RPMI7951 (cell line): ENCODE results near the gene MPDU1. TPM values are rescaled to one million over a fixed set of nuclear protein-coding genes. Genes with fewer than 3 reads are reported as not detected.
"Not testable (repeated sequence)": the region's sequence is repeated elsewhere in the genome, so short reads cannot be mapped to it uniquely, and the experiment has no call there.

Experiments used
- DNase-seq: peaks from one replicate; pipeline ENCODE4 v3.0.0-alpha.2; 2012; ENCODE audit warnings: low read depth
- total RNA-seq: library from RNA; depleted of rRNA; stranded (reverse); fragments of >200 nt; shearing (Covaris generic); gene quantifications from 2 replicates; pipeline ENCODE4 v1.2.3, GENCODE V29; 2014; rRNA removed

The MPDU1 gene
- total RNA-seq, 1 experiment from 2014 or later, result 166 TPM

DNA sequence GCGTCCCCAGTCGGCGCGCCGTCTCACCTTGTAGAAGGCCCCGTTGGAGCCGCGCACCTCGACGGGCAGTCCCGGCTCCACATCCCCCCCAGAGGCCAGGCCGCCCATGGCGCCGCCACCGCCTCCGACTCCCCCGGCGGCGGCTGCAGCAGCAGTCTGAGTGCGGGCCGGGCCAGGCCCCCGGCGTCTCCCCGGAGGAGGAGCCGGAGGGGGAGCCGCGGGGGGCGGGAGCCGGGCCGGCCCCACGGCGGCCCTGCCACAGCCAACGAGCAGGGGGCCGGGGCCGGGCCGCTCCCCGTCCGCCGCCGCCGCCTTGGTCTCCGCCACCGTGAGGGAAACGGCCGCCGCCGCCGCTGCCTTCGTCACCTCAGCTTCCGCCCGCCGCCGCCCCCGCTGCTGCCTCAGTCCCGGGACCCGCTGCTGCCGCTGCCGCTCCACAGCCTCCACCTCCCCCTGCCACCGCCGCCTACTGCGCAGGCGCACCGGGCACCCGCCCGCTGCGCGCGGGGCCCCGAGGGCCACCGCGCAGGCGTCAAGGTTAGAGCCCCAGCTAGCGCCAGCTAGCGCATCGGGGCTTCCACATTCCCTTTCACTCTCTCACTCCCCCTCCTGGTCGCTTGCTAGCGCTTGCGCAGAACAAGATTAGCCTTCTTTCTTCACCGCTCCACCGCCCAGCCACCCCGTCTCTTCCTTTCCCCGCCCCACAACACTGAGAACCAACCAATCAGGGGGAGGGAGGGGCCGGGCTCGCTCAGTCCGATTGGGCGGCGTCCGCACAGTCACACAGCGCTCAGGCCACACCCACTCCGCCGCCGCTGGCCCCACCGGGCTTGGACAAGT, 31.0 kb downstream of the MPDU1 start, which contains the start of gene FXR2:
Gene FXR2, minus strand, starts transcription at position 473 of the 840 bp plus-strand sequence. Its CDS starts 365 bp downstream, at position 108.
- peak; percentile 98 for DNase-seq

DNA sequence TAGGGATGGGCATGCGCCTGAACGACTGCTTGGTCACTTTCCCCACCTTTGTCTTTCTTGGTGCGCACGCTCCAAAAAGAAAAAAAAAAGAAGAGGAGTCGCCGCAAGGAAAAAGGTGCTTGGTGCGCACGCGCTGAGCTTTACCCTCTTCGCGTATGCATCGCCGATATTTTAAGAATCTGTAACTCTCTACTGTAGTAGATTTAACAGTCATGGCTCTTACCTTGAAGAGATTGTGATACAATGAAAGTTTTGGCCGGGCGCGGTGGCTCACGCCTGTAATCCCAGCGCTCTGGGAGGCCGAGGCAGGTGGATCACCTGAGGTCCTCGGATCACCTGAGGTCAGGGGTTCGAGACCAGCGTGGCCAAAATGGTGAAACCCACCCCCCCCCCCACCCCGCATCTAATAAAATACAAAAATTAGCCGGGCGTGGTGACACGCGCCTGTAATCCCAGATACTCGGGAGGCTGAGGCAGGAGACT, 31.7 kb downstream of the MPDU1 start:
- DNase-seq, result no peak

DNA sequence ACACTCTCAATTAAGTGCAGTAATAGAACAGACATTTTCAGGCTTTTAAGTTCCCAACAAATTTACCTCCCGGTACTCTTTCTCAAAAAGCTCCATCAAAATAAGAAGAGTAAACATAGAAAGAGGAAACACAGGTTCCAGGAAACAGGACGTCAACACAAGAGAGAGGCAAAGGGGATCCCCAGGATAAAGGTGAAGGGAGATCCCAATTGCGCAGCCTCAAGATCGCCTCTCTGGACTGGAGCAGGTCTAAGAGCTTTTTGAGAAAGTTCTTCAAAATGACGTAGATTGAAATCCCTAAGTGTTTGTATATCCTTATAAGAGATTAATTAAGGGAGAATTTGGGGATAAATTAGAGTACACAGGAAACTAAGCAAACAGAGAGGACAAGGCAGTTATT, 35.0 kb downstream of the MPDU1 start:
- no peak for DNase-seq

DNA sequence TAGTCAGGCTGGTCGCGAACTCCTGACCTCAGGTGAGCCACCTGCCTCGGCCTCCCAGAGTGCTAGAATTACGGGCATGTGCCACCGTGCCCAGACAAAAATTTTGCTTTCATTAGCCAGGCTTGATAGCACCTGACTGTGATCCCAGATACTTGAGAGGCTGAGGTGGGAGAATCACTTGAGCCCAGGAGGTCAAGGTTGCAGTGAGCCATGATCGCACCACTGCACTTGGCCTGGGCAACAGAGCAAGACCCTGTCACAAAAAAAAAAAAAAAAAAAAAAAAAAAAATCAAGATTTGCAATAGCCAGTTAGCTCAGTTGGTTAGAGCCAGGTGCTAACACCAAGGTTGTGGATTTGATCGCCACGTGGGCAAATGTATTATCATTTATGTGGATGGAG, 37.2 kb downstream of the MPDU1 start:
- no peak for DNase-seq

DNA sequence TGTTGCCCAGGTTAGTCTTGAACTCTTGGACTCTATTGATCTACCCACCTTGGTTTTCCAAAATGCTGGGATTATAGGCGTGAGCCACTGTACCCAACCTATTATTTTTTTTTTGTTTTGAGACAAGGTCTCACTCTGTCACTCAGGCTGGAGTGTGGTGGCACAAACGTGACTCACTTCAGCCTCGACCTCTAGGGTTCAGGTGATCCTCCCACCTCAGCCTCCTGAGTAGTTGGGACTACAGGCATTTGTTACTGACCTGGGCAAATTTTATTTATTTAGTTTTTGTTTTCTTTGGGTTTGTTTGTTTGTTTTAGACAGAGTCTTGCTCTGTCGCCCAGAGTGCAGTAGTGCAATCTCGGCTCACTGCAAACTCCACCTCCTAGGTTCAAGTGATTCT, 40.0 kb downstream of the MPDU1 start:
- no peak for DNase-seq

DNA sequence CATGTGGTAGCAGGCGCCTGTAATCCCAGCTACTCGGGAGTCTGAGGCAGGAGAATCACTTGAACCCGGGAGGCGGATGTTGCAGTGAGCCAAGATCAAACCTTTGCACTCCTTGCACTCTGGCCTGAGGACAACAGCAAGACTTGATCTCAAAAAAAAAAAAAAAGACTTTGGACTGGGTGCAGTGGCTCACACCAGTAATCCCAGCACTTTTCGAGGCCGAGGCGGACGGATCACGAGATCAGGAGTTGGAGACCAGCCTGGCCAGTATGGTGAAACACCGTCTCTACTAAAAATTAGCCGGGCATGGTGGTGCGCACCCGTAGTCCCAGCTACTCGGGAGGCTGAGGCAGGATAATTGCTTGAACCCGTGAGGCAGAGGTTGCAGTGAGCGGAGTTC, 42.1 kb downstream of the MPDU1 start:
- not testable (repeated sequence) for DNase-seq

DNA sequence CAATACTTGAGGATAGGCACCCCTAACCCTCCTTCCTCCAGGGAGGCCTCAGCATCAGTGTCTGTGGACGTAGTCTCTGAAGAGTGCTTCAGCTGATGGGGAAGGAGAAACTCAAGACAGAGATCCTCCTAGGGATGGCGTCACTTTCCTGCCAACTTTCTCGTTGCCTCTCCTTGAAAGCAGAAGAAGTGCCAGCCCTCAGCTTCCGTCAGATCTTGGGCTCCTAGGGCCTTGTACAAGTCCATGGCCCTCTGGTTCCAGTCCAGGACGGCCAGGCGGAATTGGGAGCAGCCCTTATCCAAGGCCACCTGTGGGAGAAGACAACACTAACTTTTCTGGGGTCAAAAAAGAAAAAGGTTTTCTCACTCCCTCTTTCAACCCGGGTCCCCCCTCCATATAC, 42.7 kb downstream of the MPDU1 start:
- no peak for DNase-seq

DNA sequence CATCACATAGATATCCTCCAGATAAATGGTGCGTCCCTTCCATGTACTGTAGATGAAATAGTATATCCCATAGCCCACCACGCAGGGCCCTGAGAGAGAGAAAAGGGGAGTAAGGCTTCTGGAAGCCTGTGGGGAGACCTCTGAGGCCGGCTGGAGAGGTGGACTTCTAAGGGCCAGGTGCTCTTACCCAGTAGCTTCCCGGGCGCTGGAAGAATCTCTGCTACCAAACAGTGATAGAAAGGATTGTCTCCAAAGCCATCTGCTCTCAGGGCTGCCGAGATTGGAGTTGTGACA, 43.3 kb downstream of the MPDU1 start:
- no peak for DNase-seq

DNA sequence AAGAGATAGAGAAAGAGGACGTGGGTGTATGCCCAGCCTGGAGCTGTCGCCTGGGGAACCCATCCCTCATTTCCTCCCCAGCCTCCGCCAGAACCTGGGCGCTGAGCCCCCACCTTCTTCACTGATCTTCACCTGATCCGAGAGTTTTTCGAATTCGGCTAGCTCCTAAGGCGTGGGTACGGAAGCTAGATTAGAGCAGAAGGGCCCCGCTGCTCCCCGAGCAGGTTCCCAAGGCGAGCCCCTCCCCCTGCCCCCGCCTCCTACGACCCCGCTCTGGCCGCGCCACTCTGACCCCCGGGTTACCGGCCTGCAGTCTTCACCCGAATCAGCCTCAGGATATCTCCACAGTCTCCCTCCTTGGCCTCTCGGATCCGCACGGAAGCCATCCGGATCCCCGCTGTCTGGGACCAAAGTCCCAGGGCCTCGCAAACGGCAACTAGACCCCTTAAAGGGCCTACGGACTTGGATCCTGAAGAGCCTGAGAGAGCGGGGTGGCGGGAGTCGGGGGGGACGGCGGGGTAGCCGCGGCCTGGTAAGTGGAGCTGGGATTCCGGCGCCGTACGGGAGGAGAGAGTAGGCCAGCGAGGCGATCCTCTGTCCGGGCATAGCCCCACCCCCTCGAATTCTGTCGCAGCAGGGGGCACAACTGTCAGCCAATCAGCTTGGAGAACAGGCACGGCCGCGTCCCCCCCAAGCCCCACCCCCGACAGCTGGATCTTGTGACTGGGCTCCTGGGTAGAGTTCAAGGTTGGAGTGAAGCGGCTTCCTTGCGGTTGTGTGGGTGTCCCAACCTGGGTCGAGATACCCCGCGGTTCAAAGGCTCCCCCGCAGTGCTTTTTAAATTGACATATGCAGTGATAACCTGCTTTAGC, 43.8 kb downstream of the MPDU1 start, which contains the start of gene SAT2:
Gene SAT2, minus strand, starts transcription at position 572 of the 872 bp plus-strand sequence. Its CDS starts 186 bp downstream, at position 386.
- DNase-seq, result peak; percentile 90

DNA sequence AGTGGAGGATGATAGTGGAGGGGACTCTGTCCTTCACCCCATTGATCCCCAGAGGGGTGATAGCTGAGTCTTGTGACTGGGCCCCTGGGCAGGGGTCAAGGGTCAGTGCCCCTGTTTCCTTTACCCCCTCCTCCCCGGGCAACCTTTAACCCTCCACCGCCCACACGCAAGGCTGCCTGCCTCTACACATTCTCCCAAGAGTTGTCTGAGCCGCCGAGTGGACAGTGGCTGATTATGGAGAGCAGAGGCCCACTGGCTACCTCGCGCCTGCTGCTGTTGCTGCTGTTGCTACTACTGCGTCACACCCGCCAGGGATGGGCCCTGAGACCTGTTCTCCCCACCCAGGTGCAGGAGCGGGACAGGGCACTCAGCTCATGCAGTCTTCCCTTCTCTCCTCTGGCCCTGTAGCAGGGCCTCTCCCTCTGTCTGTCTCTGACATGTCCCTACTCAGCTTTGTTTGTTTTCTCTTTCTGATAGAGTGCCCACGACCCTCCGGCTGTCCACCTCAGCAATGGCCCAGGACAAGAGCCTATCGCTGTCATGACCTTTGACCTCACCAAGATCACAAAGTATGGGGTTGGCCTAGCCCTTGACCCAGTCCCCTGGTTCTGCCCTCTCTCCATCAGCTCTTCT, 46.4 kb downstream of the MPDU1 start, which contains the start of gene SHBG:
Gene SHBG, plus strand, starts transcription at position 197 of the 633 bp plus-strand sequence. Its CDS starts 38 bp downstream, at position 235.
- no peak for DNase-seq

DNA sequence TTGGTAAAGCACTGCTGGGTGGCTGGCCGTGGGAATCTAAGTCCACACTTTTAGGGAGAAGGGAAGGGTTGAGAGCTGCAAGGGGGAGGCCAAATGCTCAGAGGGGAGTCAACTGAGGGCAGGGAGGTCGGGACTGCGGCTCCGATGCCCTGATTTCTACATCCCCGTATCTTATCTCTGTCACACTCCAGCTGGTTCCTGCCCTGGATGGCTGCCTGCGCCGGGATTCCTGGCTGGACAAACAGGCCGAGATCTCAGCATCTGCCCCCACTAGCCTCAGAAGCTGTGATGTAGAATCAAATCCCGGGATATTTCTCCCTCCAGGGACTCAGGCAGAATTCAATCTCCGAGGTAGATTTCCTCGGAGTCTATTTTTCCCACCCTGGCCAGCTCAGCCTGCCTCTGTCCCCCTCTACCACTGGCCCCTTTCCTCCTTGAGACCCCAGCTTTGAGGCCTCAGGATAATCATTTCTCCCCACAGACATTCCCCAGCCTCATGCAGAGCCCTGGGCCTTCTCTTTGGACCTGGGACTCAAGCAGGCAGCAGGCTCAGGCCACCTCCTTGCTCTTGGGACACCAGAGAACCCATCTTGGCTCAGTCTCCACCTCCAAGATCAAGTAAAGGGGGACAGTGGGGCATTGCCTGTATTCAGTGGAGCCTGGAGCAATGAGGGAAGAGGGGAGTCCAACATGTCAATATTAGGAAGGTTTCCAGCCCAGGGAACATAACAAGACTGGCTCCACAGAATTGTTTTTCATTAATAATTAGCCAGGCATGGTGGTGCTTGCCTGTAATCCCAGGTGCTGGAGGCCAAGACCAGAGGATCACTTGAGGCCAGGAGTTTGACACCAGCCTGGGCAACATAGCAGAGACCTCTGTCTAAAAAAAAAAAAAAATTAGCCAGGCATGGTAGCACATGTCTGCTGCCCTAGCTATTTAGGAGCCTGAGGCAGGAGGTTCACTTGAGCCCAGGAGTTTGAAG, 48.0 kb downstream of the MPDU1 start:
- DNase-seq, result no peak

DNA sequence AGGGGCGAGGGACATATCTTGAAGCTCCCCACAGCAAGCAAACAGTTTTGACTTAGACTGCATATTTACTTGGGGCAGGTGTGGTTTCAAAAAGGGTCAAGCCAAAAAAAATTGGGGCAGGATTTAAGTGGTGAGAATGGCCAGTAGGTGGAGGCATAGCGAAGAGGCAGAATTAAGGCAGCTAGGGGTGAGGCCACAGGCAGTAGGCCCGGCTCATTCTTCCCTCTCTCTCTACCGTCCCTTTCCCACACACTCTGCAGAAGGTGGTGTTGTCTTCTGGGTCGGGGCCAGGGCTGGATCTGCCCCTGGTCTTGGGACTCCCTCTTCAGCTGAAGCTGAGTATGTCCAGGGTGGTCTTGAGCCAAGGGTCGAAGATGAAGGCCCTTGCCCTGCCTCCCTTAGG, 48.8 kb downstream of the MPDU1 start:
- DNase-seq, result peak; percentile 32

DNA sequence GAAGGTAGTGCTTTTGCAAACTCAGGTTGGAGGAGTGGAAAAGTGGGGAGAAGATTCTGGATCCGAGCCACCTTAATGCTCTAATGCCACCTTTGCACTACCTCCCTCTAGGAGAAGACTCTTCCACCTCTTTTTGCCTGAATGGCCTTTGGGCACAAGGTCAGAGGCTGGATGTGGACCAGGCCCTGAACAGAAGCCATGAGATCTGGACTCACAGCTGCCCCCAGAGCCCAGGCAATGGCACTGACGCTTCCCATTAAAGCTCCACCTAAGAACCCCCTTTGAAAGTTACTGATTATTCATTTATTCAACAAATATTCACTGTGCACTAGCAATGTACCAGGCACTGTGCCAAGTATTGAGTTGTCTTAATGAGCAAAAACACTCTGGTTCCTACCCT, 49.4 kb downstream of the MPDU1 start:
- DNase-seq, result no peak

DNA sequence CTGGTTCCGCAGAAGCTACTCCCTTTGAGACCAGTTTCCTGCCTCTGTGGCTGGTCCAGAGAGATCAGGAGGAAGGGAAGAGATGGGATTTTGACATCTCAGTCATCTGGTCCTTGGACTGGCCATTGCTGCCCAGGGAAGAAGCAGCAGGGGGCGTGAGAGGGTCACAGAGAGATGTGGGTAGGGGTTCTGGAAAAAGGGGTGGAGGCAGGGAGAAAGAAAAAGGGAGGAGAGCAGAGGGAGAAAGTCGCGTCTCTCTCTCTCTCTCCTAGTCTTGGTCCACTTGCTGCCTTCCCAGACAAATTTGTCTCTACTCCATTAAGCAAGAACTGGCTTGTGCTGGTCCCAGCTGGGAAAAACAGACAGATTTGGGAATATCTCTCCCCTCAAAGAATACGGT, 50.7 kb downstream of the MPDU1 start:
- DNase-seq, result peak; percentile 51

DNA sequence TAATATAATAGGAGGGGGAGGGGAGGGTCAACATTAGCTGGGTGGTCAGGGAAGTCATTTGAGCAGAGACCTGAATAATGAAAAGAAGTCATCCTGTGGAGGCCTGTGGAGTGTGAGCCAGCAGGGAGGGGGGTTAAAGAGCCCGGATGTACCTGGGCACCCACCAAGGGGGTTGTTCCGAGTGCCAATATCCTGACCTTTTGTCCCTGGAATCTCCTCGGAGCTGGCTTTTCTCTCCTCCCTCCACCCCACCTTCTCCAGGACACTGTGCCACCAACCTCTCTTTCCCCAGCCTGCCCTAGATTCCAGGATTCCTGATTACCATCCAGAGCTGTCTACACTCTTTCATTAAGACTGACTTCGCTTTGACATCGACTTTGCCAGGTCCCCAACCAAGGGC, 52.5 kb downstream of the MPDU1 start:
- DNase-seq, result no peak

Other genes with a start within 250 kb of the MPDU1 start
- 0.12 and 0.20 TPM in 2 replicates for gene ACAP1, start 247.3 kb upstream of the MPDU1 start, total RNA-seq
- gene KCTD11, start 231.7 kb upstream of the MPDU1 start, total RNA-seq, result 3.4 and 5.1 TPM in 2 replicates
- gene TMEM95, start 228.7 kb upstream of the MPDU1 start, total RNA-seq, result not detected in 2 replicates
- 0.60 and 0.78 TPM in 2 replicates for gene TNK1, start 202.8 kb upstream of the MPDU1 start, total RNA-seq
- 20.8 and 23.2 TPM in 2 replicates for gene PLSCR3, start 189.3 kb upstream of the MPDU1 start, total RNA-seq
- gene TMEM256, start 179.8 kb upstream of the MPDU1 start, total RNA-seq, result 177 and 229 TPM in 2 replicates
- gene NLGN2, start 176.0 kb upstream of the MPDU1 start, total RNA-seq, result 3.7 and 4.2 TPM in 2 replicates
- 0.10 TPM in 1 of 2 replicates, not detected in the other for gene SPEM1, start 163.5 kb upstream of the MPDU1 start, total RNA-seq
- not detected in 2 replicates for gene SPEM2, start 158.2 kb upstream of the MPDU1 start, total RNA-seq
- not detected in 2 replicates for gene SPEM3, start 155.0 kb upstream of the MPDU1 start, total RNA-seq
- 2.9 and 5.5 TPM in 2 replicates for gene TMEM102, start 148.4 kb upstream of the MPDU1 start, total RNA-seq
- 2.0 and 4.1 TPM in 2 replicates for gene FGF11, start 144.3 kb upstream of the MPDU1 start, total RNA-seq
- gene CHRNB1, start 138.8 kb upstream of the MPDU1 start, total RNA-seq, result 10.4 and 11.9 TPM in 2 replicates
- gene ZBTB4, start 104.2 kb upstream of the MPDU1 start, total RNA-seq, result 14.3 and 14.8 TPM in 2 replicates
- not detected in 2 replicates for gene SLC35G6, start 102.4 kb upstream of the MPDU1 start, total RNA-seq
- gene POLR2A, start 99.5 kb upstream of the MPDU1 start, total RNA-seq, result 15.4 and 22.3 TPM in 2 replicates
- 8.8 and 9.2 TPM in 2 replicates for gene TNFSF12, start 34.8 kb upstream of the MPDU1 start, total RNA-seq
- 0.10 and 0.60 TPM in 2 replicates for gene TNFSF13, start 25.1 kb upstream of the MPDU1 start, total RNA-seq
- gene SENP3, start 21.9 kb upstream of the MPDU1 start, total RNA-seq, result 53.5 and 59.0 TPM in 2 replicates
- gene CD68, start 4.2 kb upstream of the MPDU1 start, total RNA-seq, result 35.3 and 44.1 TPM in 2 replicates
- gene SOX15, start 6.2 kb downstream of the MPDU1 start, total RNA-seq, result not detected in 2 replicates
- gene FXR2, start 31.0 kb downstream of the MPDU1 start, total RNA-seq, result 20.3 and 25.2 TPM in 2 replicates
- 17.4 and 31.2 TPM in 2 replicates for gene SAT2, start 44.0 kb downstream of the MPDU1 start, total RNA-seq
- not detected in 2 replicates for gene SHBG, start 46.3 kb downstream of the MPDU1 start, total RNA-seq
- gene ATP1B2, start 67.1 kb downstream of the MPDU1 start, total RNA-seq, result not detected in 2 replicates
- gene TP53, start 103.6 kb downstream of the MPDU1 start, total RNA-seq, result 2.5 and 4.1 TPM in 2 replicates
- 22.5 and 25.7 TPM in 2 replicates for gene WRAP53, start 104.6 kb downstream of the MPDU1 start, total RNA-seq
- 0.84 and 1.3 TPM in 2 replicates for gene EFNB3, start 121.3 kb downstream of the MPDU1 start, total RNA-seq
- 1.8 and 3.2 TPM in 2 replicates for gene DNAH2, start 133.9 kb downstream of the MPDU1 start, total RNA-seq